ENCODE data around the gene LRRC75B. TPM values are rescaled to one million over a fixed set of nuclear protein-coding genes. Genes with fewer than 3 reads are reported as not detected.
"Not testable (repeated sequence)": the region's sequence is repeated elsewhere in the genome, so short reads cannot be mapped to it uniquely, and the experiment has no call there.

LRRC75B gene
- total RNA-seq, 1 donor = 0.63 TPM

- Histone ChIP-seq H3K27me3 (ENCODE audit: insufficient read depth, low read length) (no peaks in the 10 kb centered on the region), H3K9me3 (ENCODE audit: low read depth, low read length) (no peaks in the 10 kb centered on the region), H3K4me3 (ENCODE audit: low read length) (peak within 1 kb of the TSS; percentile 98), H3K4me1 (ENCODE audit: insufficient read depth, low read length) (peaks cover 64% of the 10 kb centered on the region)
Measured at GRCh38 chr22:24555165-24556039, 37.5 kb downstream of the LRRC75B start, which contains the start of gene SNRPD3. SNRPD3 (plus strand) TSS chr22:24555999; CDS start chr22:24557675, 1,676 bp downstream.

GRCh38 chr22:24554313-24555164 lies 38.3 kb downstream of the LRRC75B start, which contains the start of gene GUCD1:
GUCD1 (minus strand) TSS chr22:24555138; CDS start chr22:24554991, 147 bp downstream.
- H3K4me1 ChIP-seq (ENCODE audit: insufficient read depth, low read length) = peaks cover 70% of the 10 kb centered on the region
- peak within 1 kb of the TSS; percentile 98 for H3K4me3 ChIP-seq (ENCODE audit: low read length)
- no peaks in the 10 kb centered on the region for H3K9me3 ChIP-seq (ENCODE audit: low read depth, low read length)
- H3K27me3 ChIP-seq (ENCODE audit: insufficient read depth, low read length) = no peaks in the 10 kb centered on the region

GRCh38 chr22:24553597-24554312 lies 39.1 kb downstream of the LRRC75B start:
- peaks cover 70% of the 10 kb centered on the region for H3K4me1 ChIP-seq (ENCODE audit: insufficient read depth, low read length)
- no peaks in the 10 kb centered on the region for H3K9me3 ChIP-seq (ENCODE audit: low read depth, low read length)
- peak overlapping the region; percentile 98 for H3K4me3 ChIP-seq (ENCODE audit: low read length)
- no peaks in the 10 kb centered on the region for H3K27me3 ChIP-seq (ENCODE audit: insufficient read depth, low read length)

- H3K27me3 ChIP-seq (ENCODE audit: insufficient read depth, low read length); H3K4me3 ChIP-seq (ENCODE audit: low read length); H3K9me3 ChIP-seq (ENCODE audit: low read depth, low read length): not testable (repeated sequence)
- H3K4me1 ChIP-seq (ENCODE audit: insufficient read depth, low read length) = peaks cover 68% of the 10 kb centered on the region
Measured at GRCh38 chr22:24552503-24553286, 40.2 kb downstream of the LRRC75B start.

- no peaks in the 10 kb centered on the region for H3K27me3 ChIP-seq (ENCODE audit: insufficient read depth, low read length)
- H3K4me3 ChIP-seq (ENCODE audit: low read length) = no peak overlapping the region
Measured at GRCh38 chr22:24550902-24551435, 41.9 kb downstream of the LRRC75B start.

GRCh38 chr22:24550028-24550901 lies 42.6 kb downstream of the LRRC75B start:
- Histone ChIP-seq H3K27me3 (ENCODE audit: insufficient read depth, low read length) (no peaks in the 10 kb centered on the region), H3K4me3 (ENCODE audit: low read length) (no peak overlapping the region), H3K9me3 (ENCODE audit: low read depth, low read length) (no peaks in the 10 kb centered on the region), H3K4me1 (ENCODE audit: insufficient read depth, low read length) (peaks cover 51% of the 10 kb centered on the region)

More at GRCh38 chr22:24550902-24551435, 41.9 kb downstream of the LRRC75B start:
- Histone ChIP-seq H3K4me1 (ENCODE audit: insufficient read depth, low read length) (peaks cover 51% of the 10 kb centered on the region), H3K9me3 (ENCODE audit: low read depth, low read length) (no peaks in the 10 kb centered on the region)

- Histone ChIP-seq H3K4me1 (ENCODE audit: insufficient read depth, low read length) (peaks cover 44% of the 10 kb centered on the region), H3K27me3 (ENCODE audit: insufficient read depth, low read length) (no peaks in the 10 kb centered on the region), H3K4me3 (ENCODE audit: low read length) (no peak overlapping the region), H3K9me3 (ENCODE audit: low read depth, low read length) (no peaks in the 10 kb centered on the region)
Measured at GRCh38 chr22:24548812-24549211, 44.1 kb downstream of the LRRC75B start.

GRCh38 chr22:24543679-24544243 lies 49.1 kb downstream of the LRRC75B start:
- H3K9me3 ChIP-seq (ENCODE audit: low read depth, low read length) = no peaks in the 10 kb centered on the region
- H3K4me3 ChIP-seq (ENCODE audit: low read length) = no peak overlapping the region
- no peaks in the 10 kb centered on the region for H3K27me3 ChIP-seq (ENCODE audit: insufficient read depth, low read length)
- peaks cover 27% of the 10 kb centered on the region for H3K4me1 ChIP-seq (ENCODE audit: insufficient read depth, low read length)

- H3K4me1 ChIP-seq (ENCODE audit: insufficient read depth, low read length) = peaks cover 27% of the 10 kb centered on the region
Measured at GRCh38 chr22:24543185-24543601, 49.7 kb downstream of the LRRC75B start.

GRCh38 chr22:24542641-24543040 lies 50.2 kb downstream of the LRRC75B start:
- H3K4me3 ChIP-seq (ENCODE audit: low read length) = no peak overlapping the region
- H3K4me1 ChIP-seq (ENCODE audit: insufficient read depth, low read length) = peaks cover 27% of the 10 kb centered on the region
- no peaks in the 10 kb centered on the region for H3K27me3 ChIP-seq (ENCODE audit: insufficient read depth, low read length)
- no peaks in the 10 kb centered on the region for H3K9me3 ChIP-seq (ENCODE audit: low read depth, low read length)

More at GRCh38 chr22:24543185-24543601, 49.7 kb downstream of the LRRC75B start:
- Histone ChIP-seq H3K9me3 (ENCODE audit: low read depth, low read length) (no peaks in the 10 kb centered on the region), H3K27me3 (ENCODE audit: insufficient read depth, low read length) (no peaks in the 10 kb centered on the region), H3K4me3 (ENCODE audit: low read length) (no peak overlapping the region)

GRCh38 chr22:24541681-24542515 lies 51.0 kb downstream of the LRRC75B start:
- no peaks in the 10 kb centered on the region for H3K27me3 ChIP-seq (ENCODE audit: insufficient read depth, low read length)
- peaks cover 27% of the 10 kb centered on the region for H3K4me1 ChIP-seq (ENCODE audit: insufficient read depth, low read length)
- no peaks in the 10 kb centered on the region for H3K9me3 ChIP-seq (ENCODE audit: low read depth, low read length)
- H3K4me3 ChIP-seq (ENCODE audit: low read length) = no peak overlapping the region

- H3K4me3 ChIP-seq (ENCODE audit: low read length) = no peak overlapping the region
- peaks cover 27% of the 10 kb centered on the region for H3K4me1 ChIP-seq (ENCODE audit: insufficient read depth, low read length)
- H3K9me3 ChIP-seq (ENCODE audit: low read depth, low read length) = no peaks in the 10 kb centered on the region
- no peaks in the 10 kb centered on the region for H3K27me3 ChIP-seq (ENCODE audit: insufficient read depth, low read length)
Measured at GRCh38 chr22:24540470-24540869, 52.4 kb downstream of the LRRC75B start.

Measured in mononuclear cell (primary cell).